HEK293 (cell line): Measurements from ENCODE around the gene ODAD3.

Experiments
- CTCF ChIA-PET: fragments of 350-600 bp; formaldehyde crosslinking; extraction: SDS; loops from one replicate; lab custom pipeline; 2021; ENCODE audit warnings: antibody characterized with exemption; lab: Yijun Ruan, JAX
- POLR2A ChIA-PET: fragments of 300-600 bp; formaldehyde crosslinking; extraction: SDS; loops from one replicate; lab custom pipeline; 2020; ENCODE audit warnings: antibody characterized with exemption, inconsistent platforms; lab: Yijun Ruan, JAX
- H3K27ac ChIP-seq: fragments of 200-500 bp; sonication (Bioruptor generic); 2 replicates; pipeline ENCODE4 v1.5.1; 2014; ENCODE audit warnings: low read depth, low read length, control low read depth, inconsistent platforms; ENCODE audit errors: extremely low read depth
- H3K36me3 ChIP-seq, 2 experiments: fragments of 200-500 bp in 1 of 2; sonication (Bioruptor generic) in 1 of 2; 1 replicate in 1 of 2; 2 replicates in 1 of 2; pipeline ENCODE4 v1.5.1; 2014 to 2017; ENCODE audit warnings: inconsistent platforms in 2 of 2, low read length in 2 of 2; ENCODE audit not compliant: control insufficient read depth in 2 of 2, insufficient read depth in 1 of 2
- H3K4me1 ChIP-seq: fragments of 200-500 bp; sonication (Bioruptor generic); 2 replicates; pipeline ENCODE4 v1.5.1; 2014; ENCODE audit warnings: mild to moderate bottlenecking, low read length, inconsistent platforms; ENCODE audit not compliant: control insufficient read depth, insufficient read depth
- H3K4me3 ChIP-seq: 2 replicates; pipeline ENCODE4 v1.5.1; 2011; ENCODE audit warnings: low read depth, mild to moderate bottlenecking, control low read depth, low read length, moderate library complexity
- H3K9me3 ChIP-seq: fragments of 200-500 bp; sonication (Bioruptor generic); 2 replicates; pipeline ENCODE4 v1.5.1; 2014; ENCODE audit warnings: low read depth, low read length, inconsistent platforms; ENCODE audit not compliant: control insufficient read depth, insufficient read depth
- GLIS1 ChIP-seq: fragments of 450-650 bp; formaldehyde crosslinking; IDR thresholded peaks from 2 replicates; pipeline ENCODE4 v1.5.1; 2016; ENCODE audit warnings: missing biosample characterization, missing genetic modification characterization
- HIC1 ChIP-seq: fragments of 450-650 bp; formaldehyde crosslinking; IDR thresholded peaks from 2 replicates; pipeline ENCODE4 v1.5.1; 2016; ENCODE audit warnings: missing biosample characterization, missing genetic modification characterization
- MZF1 ChIP-seq: fragments of 450-650 bp; formaldehyde crosslinking; IDR thresholded peaks from 2 replicates; pipeline ENCODE4 v1.5.1; 2017; ENCODE audit warnings: missing biosample characterization, missing genetic modification characterization, borderline replicate concordance
- SCRT1 ChIP-seq: fragments of 450-650 bp; formaldehyde crosslinking; IDR thresholded peaks from 2 replicates; pipeline ENCODE4 v1.5.1; 2016; ENCODE audit warnings: missing biosample characterization, missing genetic modification characterization, borderline replicate concordance
- SCRT2 ChIP-seq: fragments of 450-650 bp; formaldehyde crosslinking; IDR thresholded peaks from 2 replicates; pipeline ENCODE4 v1.5.1; 2016; ENCODE audit warnings: missing biosample characterization, missing genetic modification characterization
- WT1 ChIP-seq: fragments of 450-650 bp; formaldehyde crosslinking; IDR thresholded peaks from 2 replicates; pipeline ENCODE4 v1.5.1; 2016; ENCODE audit warnings: missing biosample characterization, missing genetic modification characterization
- ZBTB21 ChIP-seq: fragments of 450-650 bp; formaldehyde crosslinking; IDR thresholded peaks from 2 replicates; pipeline ENCODE4 v1.5.1; 2017; ENCODE audit warnings: missing biosample characterization, missing genetic modification characterization
- ZFHX2 ChIP-seq: fragments of 450-650 bp; formaldehyde crosslinking; conservative IDR thresholded peaks from 2 replicates; pipeline ENCODE4 v1.5.1; 2016; ENCODE audit warnings: missing biosample characterization, missing genetic modification characterization
- ZNF202 ChIP-seq: fragments of 450-650 bp; formaldehyde crosslinking; IDR thresholded peaks from 2 replicates; pipeline ENCODE4 v1.5.1; 2016; ENCODE audit warnings: missing biosample characterization, missing genetic modification characterization, borderline replicate concordance
- ZNF335 ChIP-seq: fragments of 450-650 bp; formaldehyde crosslinking; conservative IDR thresholded peaks from 2 replicates; pipeline ENCODE4 v1.5.1; 2016; ENCODE audit warnings: missing biosample characterization, missing genetic modification characterization
- ZNF473 ChIP-seq: fragments of 450-650 bp; formaldehyde crosslinking; IDR thresholded peaks from 2 replicates; pipeline ENCODE4 v1.5.1; 2017; ENCODE audit warnings: missing biosample characterization, missing genetic modification characterization
- ZNF48 ChIP-seq: fragments of 450-650 bp; formaldehyde crosslinking; IDR thresholded peaks from 2 replicates; pipeline ENCODE4 v1.5.1; 2016; ENCODE audit warnings: missing biosample characterization, missing genetic modification characterization
- ZNF530 ChIP-seq: fragments of 450-650 bp; formaldehyde crosslinking; IDR thresholded peaks from 2 replicates; pipeline ENCODE4 v1.5.1; 2016; ENCODE audit warnings: low read depth, missing biosample characterization, missing genetic modification characterization
- ZNF600 ChIP-seq: fragments of 450-650 bp; formaldehyde crosslinking; IDR thresholded peaks from 2 replicates; pipeline ENCODE4 v1.5.1; 2016; ENCODE audit warnings: missing biosample characterization, missing genetic modification characterization
- ZNF610 ChIP-seq: fragments of 450-650 bp; formaldehyde crosslinking; IDR thresholded peaks from 2 replicates; pipeline ENCODE4 v1.5.1; 2016; ENCODE audit warnings: missing biosample characterization, missing genetic modification characterization, borderline replicate concordance
- ZNF626 ChIP-seq: fragments of 450-650 bp; sonication (Bioruptor Pico); formaldehyde crosslinking; IDR thresholded peaks from 2 replicates; pipeline ENCODE4 v1.5.1; 2018; ENCODE audit warnings: missing biosample characterization, missing genetic modification characterization, inconsistent platforms
- ZNF645 ChIP-seq: fragments of 450-650 bp; formaldehyde crosslinking; IDR thresholded peaks from 2 replicates; pipeline ENCODE4; 2016; ENCODE audit warnings: missing biosample characterization, missing genetic modification characterization
- ZNF76 ChIP-seq: fragments of 450-650 bp; formaldehyde crosslinking; IDR thresholded peaks from 2 replicates; pipeline ENCODE4; 2016; ENCODE audit warnings: low read depth, missing biosample characterization, missing genetic modification characterization, borderline replicate concordance
- TF ChIP-seq, protein P1 (sequence below): fragments of 450-650 bp; formaldehyde crosslinking; IDR thresholded peaks from 2 replicates; pipeline ENCODE4 v1.5.1; 2016; ENCODE audit warnings: missing biosample characterization, missing genetic modification characterization
- TF ChIP-seq, protein P2 (sequence below): fragments of 450-650 bp; formaldehyde crosslinking; IDR thresholded peaks from 2 replicates; pipeline ENCODE4 v1.5.1; 2016; ENCODE audit warnings: missing biosample characterization, missing genetic modification characterization
- TF ChIP-seq, protein P3 (sequence below): fragments of 450-650 bp; formaldehyde crosslinking; IDR thresholded peaks from 2 replicates; pipeline ENCODE4 v1.5.1; 2017; ENCODE audit warnings: missing biosample characterization, missing genetic modification characterization
- TF ChIP-seq, protein P4 (sequence below): fragments of 450-650 bp; formaldehyde crosslinking; IDR thresholded peaks from 2 replicates; pipeline ENCODE4 v1.5.1; 2016; ENCODE audit warnings: missing biosample characterization, missing genetic modification characterization
- TF ChIP-seq, protein P5 (sequence below): fragments of 450-650 bp; formaldehyde crosslinking; IDR thresholded peaks from 2 replicates; pipeline ENCODE4 v1.5.1; 2016; ENCODE audit warnings: missing biosample characterization, missing genetic modification characterization

The ODAD3 gene

DNA sequence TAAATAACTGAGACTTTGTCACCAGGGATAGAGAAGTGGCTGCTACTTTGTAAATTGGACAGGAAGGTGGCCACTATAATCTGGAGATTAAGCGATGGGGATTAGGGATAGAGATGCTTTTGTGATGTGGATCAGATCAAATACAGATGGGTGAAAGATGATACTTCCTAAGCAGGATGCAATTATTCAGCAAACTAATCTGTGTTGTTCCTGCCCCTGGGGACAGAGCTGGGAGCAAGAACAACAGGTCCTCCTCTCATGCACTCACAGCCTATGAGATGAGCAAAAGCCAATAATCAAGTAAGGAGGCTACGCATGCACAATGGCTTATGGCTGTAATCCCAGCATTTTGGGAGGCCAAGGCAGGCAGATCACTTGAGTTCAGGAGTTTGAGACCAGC, 20.4 kb downstream of the ODAD3 start:
- POLR2A ChIA-PET: interaction anchor here (0.6 kb wide), 1 partner anchor 264 kb away, joined by 4 read pairs; no protein-coding TSS in a partner anchor
- no peak overlapping the region for H3K27ac ChIP-seq
- H3K9me3 ChIP-seq: no peaks in the 10 kb centered on the region
- H3K4me3 ChIP-seq: no peak overlapping the region
- H3K4me1 ChIP-seq: no peaks in the 10 kb centered on the region
- TF ChIP-seq SCRT2 (tag by site-specific recombination): peak; percentile 82
- TF ChIP-seq, protein P1, sequence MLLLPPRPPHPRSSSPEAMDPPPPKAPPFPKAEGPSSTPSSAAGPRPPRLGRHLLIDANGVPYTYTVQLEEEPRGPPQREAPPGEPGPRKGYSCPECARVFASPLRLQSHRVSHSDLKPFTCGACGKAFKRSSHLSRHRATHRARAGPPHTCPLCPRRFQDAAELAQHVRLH (tag by site-specific recombination): no peak
- peak; percentile 37; the same call in 1 of the 2 replicates for TF ChIP-seq ZNF600 (tag by site-specific recombination)
- TF ChIP-seq, protein P2, sequence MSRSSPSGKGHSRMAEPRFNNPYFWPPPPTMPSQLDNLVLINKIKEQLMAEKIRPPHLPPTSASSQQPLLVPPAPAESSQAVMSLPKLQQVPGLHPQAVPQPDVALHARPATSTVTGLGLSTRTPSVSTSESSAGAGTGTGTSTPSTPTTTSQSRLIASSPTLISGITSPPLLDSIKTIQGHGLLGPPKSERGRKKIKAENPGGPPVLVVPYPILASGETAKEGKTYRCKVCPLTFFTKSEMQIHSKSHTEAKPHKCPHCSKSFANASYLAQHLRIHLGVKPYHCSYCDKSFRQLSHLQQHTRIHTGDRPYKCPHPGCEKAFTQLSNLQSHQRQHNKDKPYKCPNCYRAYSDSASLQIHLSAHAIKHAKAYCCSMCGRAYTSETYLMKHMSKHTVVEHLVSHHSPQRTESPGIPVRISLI: no peak
- TF ChIP-seq ZNF48 (tag by site-specific recombination): no peak
- TF ChIP-seq ZNF202 (tag by site-specific recombination): no peak
- peak; percentile 52; the same call in 1 of the 2 replicates for TF ChIP-seq SCRT1
- TF ChIP-seq, protein P3, sequence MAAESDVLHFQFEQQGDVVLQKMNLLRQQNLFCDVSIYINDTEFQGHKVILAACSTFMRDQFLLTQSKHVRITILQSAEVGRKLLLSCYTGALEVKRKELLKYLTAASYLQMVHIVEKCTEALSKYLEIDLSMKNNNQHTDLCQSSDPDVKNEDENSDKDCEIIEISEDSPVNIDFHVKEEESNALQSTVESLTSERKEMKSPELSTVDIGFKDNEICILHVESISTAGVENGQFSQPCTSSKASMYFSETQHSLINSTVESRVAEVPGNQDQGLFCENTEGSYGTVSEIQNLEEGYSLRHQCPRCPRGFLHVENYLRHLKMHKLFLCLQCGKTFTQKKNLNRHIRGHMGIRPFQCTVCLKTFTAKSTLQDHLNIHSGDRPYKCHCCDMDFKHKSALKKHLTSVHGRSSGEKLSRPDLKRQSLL: no peak
- TF ChIP-seq, protein P4, sequence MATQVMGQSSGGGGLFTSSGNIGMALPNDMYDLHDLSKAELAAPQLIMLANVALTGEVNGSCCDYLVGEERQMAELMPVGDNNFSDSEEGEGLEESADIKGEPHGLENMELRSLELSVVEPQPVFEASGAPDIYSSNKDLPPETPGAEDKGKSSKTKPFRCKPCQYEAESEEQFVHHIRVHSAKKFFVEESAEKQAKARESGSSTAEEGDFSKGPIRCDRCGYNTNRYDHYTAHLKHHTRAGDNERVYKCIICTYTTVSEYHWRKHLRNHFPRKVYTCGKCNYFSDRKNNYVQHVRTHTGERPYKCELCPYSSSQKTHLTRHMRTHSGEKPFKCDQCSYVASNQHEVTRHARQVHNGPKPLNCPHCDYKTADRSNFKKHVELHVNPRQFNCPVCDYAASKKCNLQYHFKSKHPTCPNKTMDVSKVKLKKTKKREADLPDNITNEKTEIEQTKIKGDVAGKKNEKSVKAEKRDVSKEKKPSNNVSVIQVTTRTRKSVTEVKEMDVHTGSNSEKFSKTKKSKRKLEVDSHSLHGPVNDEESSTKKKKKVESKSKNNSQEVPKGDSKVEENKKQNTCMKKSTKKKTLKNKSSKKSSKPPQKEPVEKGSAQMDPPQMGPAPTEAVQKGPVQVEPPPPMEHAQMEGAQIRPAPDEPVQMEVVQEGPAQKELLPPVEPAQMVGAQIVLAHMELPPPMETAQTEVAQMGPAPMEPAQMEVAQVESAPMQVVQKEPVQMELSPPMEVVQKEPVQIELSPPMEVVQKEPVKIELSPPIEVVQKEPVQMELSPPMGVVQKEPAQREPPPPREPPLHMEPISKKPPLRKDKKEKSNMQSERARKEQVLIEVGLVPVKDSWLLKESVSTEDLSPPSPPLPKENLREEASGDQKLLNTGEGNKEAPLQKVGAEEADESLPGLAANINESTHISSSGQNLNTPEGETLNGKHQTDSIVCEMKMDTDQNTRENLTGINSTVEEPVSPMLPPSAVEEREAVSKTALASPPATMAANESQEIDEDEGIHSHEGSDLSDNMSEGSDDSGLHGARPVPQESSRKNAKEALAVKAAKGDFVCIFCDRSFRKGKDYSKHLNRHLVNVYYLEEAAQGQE: no peak
- TF ChIP-seq ZNF335 (tag by site-specific recombination): no peak
- TF ChIP-seq ZNF626 (tag by site-specific recombination): no peak
- TF ChIP-seq WT1 (tag by site-specific recombination): 0 out of 2 replicates have a peak, but pooled peaks have one; percentile 10
- TF ChIP-seq, all 188 proteins: peak for 4
- CTCF ChIA-PET: interaction anchor here (0.6 to 8.3 kb wide), 2 partner anchors 26 to 33 kb away, joined by 4 to 66 read pairs; partner anchors contain the start of gene EPOR
- H3K36me3 ChIP-seq: no peaks in the 10 kb centered on the region

- ChIA-PET CTCF (interaction anchor here (1.6 kb wide), 1 partner anchor 9 kb away, joined by 3 read pairs; no protein-coding TSS in a partner anchor), POLR2A (no interaction called here)
- H3K27ac ChIP-seq: no peak overlapping the region
- no peak overlapping the region for H3K4me3 ChIP-seq
- H3K9me3 ChIP-seq: no peaks in the 10 kb centered on the region
- no peaks in the 10 kb centered on the region for H3K36me3 ChIP-seq
- no peaks in the 10 kb centered on the region for H3K4me1 ChIP-seq
- TF ChIP-seq ZNF530 (tag by site-specific recombination) (no peak), MZF1 (peak; percentile 55; the same call in 1 of the 2 replicates), ZBTB21 (peak; percentile 25; the same call in 1 of the 2 replicates), GLIS1 (tag by site-specific recombination) (peak; percentile 48; the same call in 1 of the 2 replicates), ZNF473 (tag by site-specific recombination) (no peak), ZFHX2 (tag by site-specific recombination) (peak; percentile 48), ZNF645 (tag by site-specific recombination) (no peak), ZNF600 (tag by site-specific recombination) (peak; percentile 37; the same call in 1 of the 2 replicates), ZNF610 (no peak), ZNF76 (no peak), HIC1 (tag by site-specific recombination) (peak; percentile 74)
- TF ChIP-seq, protein P5, sequence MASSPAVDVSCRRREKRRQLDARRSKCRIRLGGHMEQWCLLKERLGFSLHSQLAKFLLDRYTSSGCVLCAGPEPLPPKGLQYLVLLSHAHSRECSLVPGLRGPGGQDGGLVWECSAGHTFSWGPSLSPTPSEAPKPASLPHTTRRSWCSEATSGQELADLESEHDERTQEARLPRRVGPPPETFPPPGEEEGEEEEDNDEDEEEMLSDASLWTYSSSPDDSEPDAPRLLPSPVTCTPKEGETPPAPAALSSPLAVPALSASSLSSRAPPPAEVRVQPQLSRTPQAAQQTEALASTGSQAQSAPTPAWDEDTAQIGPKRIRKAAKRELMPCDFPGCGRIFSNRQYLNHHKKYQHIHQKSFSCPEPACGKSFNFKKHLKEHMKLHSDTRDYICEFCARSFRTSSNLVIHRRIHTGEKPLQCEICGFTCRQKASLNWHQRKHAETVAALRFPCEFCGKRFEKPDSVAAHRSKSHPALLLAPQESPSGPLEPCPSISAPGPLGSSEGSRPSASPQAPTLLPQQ: peak; percentile 49
Measured at GRCh38 chr19:11410682-11411081, 24.2 kb downstream of the ODAD3 start.
